SJCRH30 (cell line): ENCODE data around the gene UBE2E2. TPM values are rescaled to one million over a fixed set of nuclear protein-coding genes. Genes with fewer than 3 reads are reported as not detected.

Experiments
- DNase-seq, 2 experiments: peaks; one replicate each; pipeline ENCODE4 v3.0.0-alpha.2; 2015 to 2020
- H3K27ac ChIP-seq: fragments of 250-450 bp; sonication (Bioruptor Pico); 2 replicates; pipeline ENCODE4 v1.5.1; 2020; ENCODE audit warnings: mild to moderate bottlenecking, moderate library complexity
- H3K27me3 ChIP-seq: fragments of 250-450 bp; sonication (Bioruptor Pico); 2 replicates; pipeline ENCODE4 v1.5.1; 2020; ENCODE audit warnings: mild to moderate bottlenecking, moderate library complexity
- H3K36me3 ChIP-seq: fragments of 250-450 bp; sonication (Bioruptor Pico); 2 replicates; pipeline ENCODE4 v1.5.1; 2020; ENCODE audit warnings: mild to moderate bottlenecking, moderate library complexity
- H3K4me1 ChIP-seq: fragments of 250-450 bp; sonication (Bioruptor Pico); 2 replicates; pipeline ENCODE4 v1.5.1; 2020; ENCODE audit warnings: mild to moderate bottlenecking, moderate library complexity
- H3K4me3 ChIP-seq: fragments of 250-450 bp; sonication (Bioruptor Pico); 2 replicates; pipeline ENCODE4 v1.5.1; 2020; ENCODE audit warnings: mild to moderate bottlenecking, moderate library complexity
- H3K9me3 ChIP-seq: fragments of 250-450 bp; sonication (Bioruptor Pico); replicated peaks from 2 replicates; pipeline ENCODE4 v1.5.1; 2020; ENCODE audit warnings: mild to moderate bottlenecking, moderate library complexity
- total RNA-seq: library from RNA; depleted of rRNA; stranded (reverse); fragments of >200 nt; shearing (Covaris generic); gene quantifications from 2 replicates; pipeline ENCODE4 v1.2.3, GENCODE V29; 2014

The UBE2E2 gene
- total RNA-seq, 1 experiment from 2014 or later, result 96.3 TPM

GRCh38 chr3:23239211-23240068 is 36.3 kb downstream of the UBE2E2 start:
- Histone ChIP-seq H3K36me3 (no peaks in the 10 kb centered on the region), H3K27ac (peak overlapping the region; percentile 81), H3K4me1 (peaks cover 40% of the 10 kb centered on the region), H3K4me3 (no peak overlapping the region), H3K27me3 (no peaks in the 10 kb centered on the region), H3K9me3 (no peaks in the 10 kb centered on the region)
- no peak for DNase-seq

- Histone ChIP-seq H3K4me3 (no peak overlapping the region), H3K9me3 (no peaks in the 10 kb centered on the region), H3K36me3 (no peaks in the 10 kb centered on the region), H3K27ac (no peak overlapping the region), H3K27me3 (no peaks in the 10 kb centered on the region), H3K4me1 (peaks cover 40% of the 10 kb centered on the region)
- peak in 1 of 2 experiments; percentile 59 for DNase-seq
Measured at GRCh38 chr3:23240171-23240785, 37.2 kb downstream of the UBE2E2 start.

GRCh38 chr3:23241256-23241655 is 38.1 kb downstream of the UBE2E2 start:
- Histone ChIP-seq H3K36me3 (no peaks in the 10 kb centered on the region), H3K4me3 (no peak overlapping the region), H3K27me3 (no peaks in the 10 kb centered on the region), H3K9me3 (no peaks in the 10 kb centered on the region), H3K4me1 (peaks cover 40% of the 10 kb centered on the region), H3K27ac (no peak overlapping the region)
- DNase-seq, result no peak

- no peak overlapping the region for H3K27ac ChIP-seq
- H3K4me1 ChIP-seq, result peaks cover 35% of the 10 kb centered on the region
Measured at GRCh38 chr3:23242106-23242505, 39.0 kb downstream of the UBE2E2 start.

GRCh38 chr3:23244324-23245041 is 41.4 kb downstream of the UBE2E2 start:
- peaks cover 13% of the 10 kb centered on the region for H3K4me1 ChIP-seq
- no peak for DNase-seq
- no peak overlapping the region for H3K4me3 ChIP-seq
- no peaks in the 10 kb centered on the region for H3K9me3 ChIP-seq
- no peak overlapping the region for H3K27ac ChIP-seq
- H3K36me3 ChIP-seq, result no peaks in the 10 kb centered on the region
- H3K27me3 ChIP-seq, result no peaks in the 10 kb centered on the region

More at GRCh38 chr3:23242106-23242505, 39.0 kb downstream of the UBE2E2 start:
- Histone ChIP-seq H3K27me3 (no peaks in the 10 kb centered on the region), H3K9me3 (no peaks in the 10 kb centered on the region), H3K4me3 (no peak overlapping the region), H3K36me3 (no peaks in the 10 kb centered on the region)
- DNase-seq, result no peak

- no peak overlapping the region for H3K27ac ChIP-seq
- H3K36me3 ChIP-seq, result no peaks in the 10 kb centered on the region
- no peaks in the 10 kb centered on the region for H3K9me3 ChIP-seq
- no peak overlapping the region for H3K4me3 ChIP-seq
- H3K4me1 ChIP-seq, result no peaks in the 10 kb centered on the region
- no peak for DNase-seq
- H3K27me3 ChIP-seq, result no peaks in the 10 kb centered on the region
Measured at GRCh38 chr3:23246651-23247050, 43.5 kb downstream of the UBE2E2 start.

- H3K36me3 ChIP-seq, result no peaks in the 10 kb centered on the region
- DNase-seq, result no peak
- H3K4me3 ChIP-seq, result no peak overlapping the region
- H3K27ac ChIP-seq, result no peak overlapping the region
- no peaks in the 10 kb centered on the region for H3K4me1 ChIP-seq
- H3K9me3 ChIP-seq, result no peaks in the 10 kb centered on the region
- H3K27me3 ChIP-seq, result no peaks in the 10 kb centered on the region
Measured at GRCh38 chr3:23248594-23249131, 45.5 kb downstream of the UBE2E2 start.

GRCh38 chr3:23249961-23250360 is 46.8 kb downstream of the UBE2E2 start:
- Histone ChIP-seq H3K4me3 (no peak overlapping the region), H3K27me3 (no peaks in the 10 kb centered on the region), H3K9me3 (no peaks in the 10 kb centered on the region), H3K27ac (no peak overlapping the region), H3K36me3 (no peaks in the 10 kb centered on the region), H3K4me1 (no peaks in the 10 kb centered on the region)
- no peak for DNase-seq

- DNase-seq, result no peak
- no peak overlapping the region for H3K4me3 ChIP-seq
- no peaks in the 10 kb centered on the region for H3K4me1 ChIP-seq
- no peaks in the 10 kb centered on the region for H3K36me3 ChIP-seq
- no peak overlapping the region for H3K27ac ChIP-seq
- H3K9me3 ChIP-seq, result no peaks in the 10 kb centered on the region
- H3K27me3 ChIP-seq, result no peaks in the 10 kb centered on the region
Measured at GRCh38 chr3:23252122-23252521, 49.0 kb downstream of the UBE2E2 start.

GRCh38 chr3:23253214-23253613 is 50.1 kb downstream of the UBE2E2 start:
- H3K36me3 ChIP-seq, result no peaks in the 10 kb centered on the region
- H3K4me1 ChIP-seq, result no peaks in the 10 kb centered on the region
- no peaks in the 10 kb centered on the region for H3K27me3 ChIP-seq
- H3K9me3 ChIP-seq, result no peaks in the 10 kb centered on the region
- no peak for DNase-seq
- no peak overlapping the region for H3K4me3 ChIP-seq
- H3K27ac ChIP-seq, result no peak overlapping the region

- Histone ChIP-seq H3K27ac (no peak overlapping the region), H3K36me3 (no peaks in the 10 kb centered on the region), H3K4me1 (no peaks in the 10 kb centered on the region), H3K4me3 (no peak overlapping the region), H3K9me3 (no peaks in the 10 kb centered on the region), H3K27me3 (no peaks in the 10 kb centered on the region)
- no peak for DNase-seq
Measured at GRCh38 chr3:23254282-23254681, 51.2 kb downstream of the UBE2E2 start.

- Histone ChIP-seq H3K4me1 (no peaks in the 10 kb centered on the region), H3K27me3 (no peaks in the 10 kb centered on the region), H3K27ac (no peak overlapping the region), H3K9me3 (no peaks in the 10 kb centered on the region), H3K36me3 (no peaks in the 10 kb centered on the region), H3K4me3 (no peak overlapping the region)
- no peak for DNase-seq
Measured at GRCh38 chr3:23254835-23255234, 51.7 kb downstream of the UBE2E2 start.

- DNase-seq, result peak in 1 of 2 experiments; percentile 19
- no peaks in the 10 kb centered on the region for H3K9me3 ChIP-seq
- H3K4me3 ChIP-seq, result no peak overlapping the region
- no peaks in the 10 kb centered on the region for H3K36me3 ChIP-seq
- H3K27ac ChIP-seq, result no peak overlapping the region
- H3K27me3 ChIP-seq, result no peaks in the 10 kb centered on the region
- no peaks in the 10 kb centered on the region for H3K4me1 ChIP-seq
Measured at GRCh38 chr3:23256741-23257435, 53.8 kb downstream of the UBE2E2 start.

- DNase-seq, result no peak
- no peaks in the 10 kb centered on the region for H3K4me1 ChIP-seq
- no peak overlapping the region for H3K4me3 ChIP-seq
- no peaks in the 10 kb centered on the region for H3K9me3 ChIP-seq
- H3K27me3 ChIP-seq, result no peaks in the 10 kb centered on the region
- no peak overlapping the region for H3K27ac ChIP-seq
- no peaks in the 10 kb centered on the region for H3K36me3 ChIP-seq
Measured at GRCh38 chr3:23258110-23258509, 55.0 kb downstream of the UBE2E2 start.
